C4-2B (cell line): ENCODE results near the gene ESYT1.
"Not testable (repeated sequence)": the region's sequence is repeated elsewhere in the genome, so short reads cannot be mapped to it uniquely, and the experiment has no call there.

ENCODE experiments used
- ZFX ChIP-seq: fragments of 450-650 bp; IDR thresholded peaks from 2 replicates; pipeline ENCODE4 v1.6.1; 2017
- TF ChIP-seq, protein P1 (sequence below): fragments of 450-650 bp; conservative IDR thresholded peaks from 2 replicates; pipeline ENCODE4 v1.5.1; 2017; ENCODE audit warnings: mild to moderate bottlenecking

GRCh38 chr12:56156464-56157200 is 28.6 kb downstream of the ESYT1 start:
- TF ChIP-seq, protein P1, sequence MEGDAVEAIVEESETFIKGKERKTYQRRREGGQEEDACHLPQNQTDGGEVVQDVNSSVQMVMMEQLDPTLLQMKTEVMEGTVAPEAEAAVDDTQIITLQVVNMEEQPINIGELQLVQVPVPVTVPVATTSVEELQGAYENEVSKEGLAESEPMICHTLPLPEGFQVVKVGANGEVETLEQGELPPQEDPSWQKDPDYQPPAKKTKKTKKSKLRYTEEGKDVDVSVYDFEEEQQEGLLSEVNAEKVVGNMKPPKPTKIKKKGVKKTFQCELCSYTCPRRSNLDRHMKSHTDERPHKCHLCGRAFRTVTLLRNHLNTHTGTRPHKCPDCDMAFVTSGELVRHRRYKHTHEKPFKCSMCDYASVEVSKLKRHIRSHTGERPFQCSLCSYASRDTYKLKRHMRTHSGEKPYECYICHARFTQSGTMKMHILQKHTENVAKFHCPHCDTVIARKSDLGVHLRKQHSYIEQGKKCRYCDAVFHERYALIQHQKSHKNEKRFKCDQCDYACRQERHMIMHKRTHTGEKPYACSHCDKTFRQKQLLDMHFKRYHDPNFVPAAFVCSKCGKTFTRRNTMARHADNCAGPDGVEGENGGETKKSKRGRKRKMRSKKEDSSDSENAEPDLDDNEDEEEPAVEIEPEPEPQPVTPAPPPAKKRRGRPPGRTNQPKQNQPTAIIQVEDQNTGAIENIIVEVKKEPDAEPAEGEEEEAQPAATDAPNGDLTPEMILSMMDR = not testable (repeated sequence)
- not testable (repeated sequence) for TF ChIP-seq ZFX
